Coronary artery (tissue), 2 donors: ENCODE results near the gene FHIT.

Experiments used
- DNase-seq: peaks from one replicate; pipeline ENCODE4 v3.0.0-alpha.2; 2017; ENCODE audit warnings: low spot score
- H3K27ac ChIP-seq, 2 donors: fragments of 200-600 bp; sonication (generic); one replicate each; pipeline ENCODE4 v1.5.1; 2016 to 2019
- H3K4me3 ChIP-seq: fragments of 200-600 bp; sonication (generic); 2 replicates; pipeline ENCODE4 v1.5.1; 2016; ENCODE audit warnings: mild to moderate bottlenecking, moderate library complexity
- CTCF ChIP-seq: fragments of 200-600 bp; sonication (generic); IDR thresholded peaks from one replicate; pipeline ENCODE4 v1.5.1; 2019; ENCODE audit warnings: antibody characterized with exemption

The FHIT gene

GRCh38 chr3:60017631-60018030, 1233.6 kb downstream of the FHIT start:
- DNase-seq: no peak
- no peak for TF ChIP-seq CTCF
- Histone ChIP-seq H3K4me3 (no peak overlapping the region), H3K27ac (no peak overlapping the region)

- DNase-seq: no peak
- Histone ChIP-seq H3K27ac (no peak overlapping the region), H3K4me3 (no peak overlapping the region)
- no peak for TF ChIP-seq CTCF
Observed at GRCh38 chr3:60015032-60015705, 1236.1 kb downstream of the FHIT start.

GRCh38 chr3:60013241-60013640, 1238.0 kb downstream of the FHIT start:
- Histone ChIP-seq H3K27ac (no peak overlapping the region), H3K4me3 (no peak overlapping the region)
- TF ChIP-seq CTCF: no peak
- no peak for DNase-seq

GRCh38 chr3:60011218-60011617, 1240.0 kb downstream of the FHIT start:
- Histone ChIP-seq H3K27ac (no peak overlapping the region), H3K4me3 (no peak overlapping the region)
- DNase-seq: no peak
- no peak for TF ChIP-seq CTCF

- DNase-seq: no peak
- TF ChIP-seq CTCF: no peak
- no peak overlapping the region for H3K4me3 ChIP-seq
- no peak overlapping the region for H3K27ac ChIP-seq
Observed at GRCh38 chr3:60010781-60011180, 1240.5 kb downstream of the FHIT start.

GRCh38 chr3:60009931-60010478, 1241.2 kb downstream of the FHIT start:
- Histone ChIP-seq H3K4me3 (no peak overlapping the region), H3K27ac (no peak overlapping the region)
- TF ChIP-seq CTCF: no peak
- DNase-seq: no peak

- TF ChIP-seq CTCF: no peak
- Histone ChIP-seq H3K4me3 (no peak overlapping the region), H3K27ac (no peak overlapping the region)
- no peak for DNase-seq
Observed at GRCh38 chr3:60001369-60001768, 1249.9 kb downstream of the FHIT start.
